H9 (cell line): Measurements from ENCODE around the gene RAMP3. TPM values are rescaled to one million over a fixed set of nuclear protein-coding genes. Genes with fewer than 3 reads are reported as not detected.
A peak's percentile ranks its signal among the peaks of the same experiment; 100 is the strongest.

ENCODE experiments used
- DNase-seq: peaks from one replicate; pipeline ENCODE4 v3.0.0-alpha.2; 2017
- H2AFZ ChIP-seq: one replicate; pipeline ENCODE4 v1.6.1; 2013; ENCODE audit warnings: mild to moderate bottlenecking, low read length, control low read depth, moderate library complexity
- H2AK5ac ChIP-seq: 2 replicates; pipeline ENCODE4 v1.6.1; 2013; ENCODE audit warnings: low read length, control low read depth, mixed read lengths; ENCODE audit not compliant: insufficient read length
- H2BK120ac ChIP-seq: one replicate; pipeline ENCODE4 v1.6.1; 2013; ENCODE audit warnings: low read depth, mild to moderate bottlenecking, low read length, control low read depth, inconsistent platforms; ENCODE audit not compliant: poor library complexity, severe bottlenecking
- H2BK12ac ChIP-seq: 2 replicates; pipeline ENCODE4 v1.6.1; 2013; ENCODE audit warnings: low read length, control low read depth, mixed read lengths, low read depth; ENCODE audit not compliant: insufficient read length
- H2BK15ac ChIP-seq: 2 replicates; pipeline ENCODE4 v1.6.1; 2013; ENCODE audit warnings: low read depth, low read length, control low read depth
- H2BK20ac ChIP-seq: one replicate; pipeline ENCODE4 v1.6.1; 2013; ENCODE audit warnings: low read depth, mild to moderate bottlenecking, low read length, control low read depth, inconsistent platforms; ENCODE audit not compliant: poor library complexity, severe bottlenecking
- H2BK5ac ChIP-seq: 2 replicates; pipeline ENCODE4 v1.6.1; 2013; ENCODE audit warnings: low read length, control low read depth, mixed read lengths; ENCODE audit not compliant: insufficient read length
- H3K14ac ChIP-seq: 2 replicates; pipeline ENCODE4 v1.6.1; 2013; ENCODE audit warnings: low read length, control low read depth; ENCODE audit not compliant: insufficient read depth
- H3K18ac ChIP-seq: 2 replicates; pipeline ENCODE4 v1.6.1; 2013; ENCODE audit warnings: low read depth, mild to moderate bottlenecking, mixed read lengths, low read length, control low read depth; ENCODE audit not compliant: insufficient read length
- H3K23ac ChIP-seq: 2 replicates; pipeline ENCODE4 v1.6.1; 2013; ENCODE audit warnings: low read length, control low read depth, mixed read lengths, low read depth; ENCODE audit not compliant: insufficient read length
- H3K23me2 ChIP-seq: 2 replicates; pipeline ENCODE4 v1.6.1; 2013; ENCODE audit warnings: low read depth, mild to moderate bottlenecking, mixed read lengths, low read length, control low read depth; ENCODE audit not compliant: insufficient read length, poor library complexity, severe bottlenecking
- H3K27ac ChIP-seq: 2 replicates; pipeline ENCODE4 v1.5.1; 2013; ENCODE audit warnings: low read length, control low read depth, mixed read lengths, low read depth; ENCODE audit not compliant: insufficient read length
- H3K27me3 ChIP-seq: 2 replicates; pipeline ENCODE4 v1.6.1; 2013; ENCODE audit warnings: low read length, control low read depth, inconsistent platforms; ENCODE audit not compliant: insufficient read depth
- H3K4ac ChIP-seq: 2 replicates; pipeline ENCODE4 v1.6.1; 2013; ENCODE audit warnings: low read depth, mild to moderate bottlenecking, control low read depth, inconsistent platforms, low read length, moderate library complexity
- H3K4me1 ChIP-seq: 2 replicates; pipeline ENCODE4 v1.6.1; 2013; ENCODE audit warnings: low read length, control low read depth, inconsistent platforms; ENCODE audit not compliant: insufficient read depth
- H3K4me2 ChIP-seq: 2 replicates; pipeline ENCODE4 v1.6.1; 2013; ENCODE audit warnings: low read length, control low read depth, mixed read lengths; ENCODE audit not compliant: insufficient read length, insufficient read depth
- H3K56ac ChIP-seq: 2 replicates; pipeline ENCODE4 v1.6.1; 2013; ENCODE audit warnings: low read depth, mild to moderate bottlenecking, mixed read lengths, low read length, control low read depth; ENCODE audit not compliant: insufficient read length
- H3K79me1 ChIP-seq: 2 replicates; pipeline ENCODE4 v1.6.1; 2013; ENCODE audit warnings: low read depth, mild to moderate bottlenecking, moderate library complexity, low read length, control low read depth, inconsistent platforms; ENCODE audit not compliant: insufficient read depth, poor library complexity, severe bottlenecking
- H3K79me2 ChIP-seq: 2 replicates; pipeline ENCODE4 v1.6.1; 2013; ENCODE audit warnings: low read length, control low read depth, inconsistent platforms; ENCODE audit not compliant: insufficient read depth
- H3K9ac ChIP-seq: 2 replicates; pipeline ENCODE4 v1.6.1; 2013; ENCODE audit warnings: low read length, control low read depth, mixed read lengths; ENCODE audit not compliant: insufficient read length; ENCODE audit errors: extremely low read depth
- H3K9me3 ChIP-seq: one replicate; pipeline ENCODE4 v1.6.1; 2013; ENCODE audit warnings: low read depth, low read length, inconsistent platforms; ENCODE audit not compliant: control insufficient read depth
- H3T11ph ChIP-seq: one replicate; pipeline ENCODE4 v1.6.1; 2013; ENCODE audit warnings: mild to moderate bottlenecking, low read length, control low read depth, inconsistent platforms
- H4K20me1 ChIP-seq: one replicate; pipeline ENCODE4 v1.6.1; 2013; ENCODE audit not compliant: control insufficient read depth, insufficient read length, insufficient read depth
- H4K5ac ChIP-seq: 2 replicates; pipeline ENCODE4 v1.6.1; 2013; ENCODE audit warnings: low read depth, mild to moderate bottlenecking, mixed read lengths, low read length, control low read depth; ENCODE audit not compliant: insufficient read length
- H4K8ac ChIP-seq: replicated peaks from 2 replicates; pipeline ENCODE4 v1.6.1; 2013; ENCODE audit warnings: low read length, control low read depth, mixed read lengths, low read depth; ENCODE audit not compliant: insufficient read length
- H4K91ac ChIP-seq: 2 replicates; pipeline ENCODE4 v1.6.1; 2013; ENCODE audit warnings: low read depth, mild to moderate bottlenecking, moderate library complexity, mixed read lengths, low read length, control low read depth; ENCODE audit not compliant: insufficient read length
- H3K27ac Mint-ChIP-seq, 3 experiments: 2 replicates in 2 of 3; 3 replicates in 1 of 3; pipeline ENCODE4 v1.8.0; 2020 to 2021; ENCODE audit warnings: mixed read lengths in 3 of 3, mild to moderate bottlenecking in 1 of 3, moderate library complexity in 1 of 3
- H3K27me3 Mint-ChIP-seq: 2 replicates; pipeline ENCODE4 v1.8.0; 2021; ENCODE audit warnings: low read depth, mild to moderate bottlenecking, moderate library complexity, mixed read lengths
- H3K36me3 Mint-ChIP-seq, 3 experiments: 2 replicates in 2 of 3; 3 replicates in 1 of 3; pipeline ENCODE4 v1.8.0; 2020 to 2021; ENCODE audit warnings: low read depth in 3 of 3, mixed read lengths in 3 of 3; ENCODE audit not compliant: insufficient read depth in 1 of 3
- H3K4me1 Mint-ChIP-seq, 2 experiments: 2 replicates each; pipeline ENCODE4 v1.8.0; 2020; ENCODE audit warnings: mixed read lengths in 2 of 2
- H3K4me3 Mint-ChIP-seq, 2 experiments: 2 replicates in 1 of 2; 3 replicates in 1 of 2; pipeline ENCODE4 v1.8.0; 2020 to 2021; ENCODE audit warnings: mild to moderate bottlenecking in 2 of 2, mixed read lengths in 2 of 2, moderate library complexity in 1 of 2
- H3K9me3 Mint-ChIP-seq, 2 experiments: 2 replicates in 1 of 2; 3 replicates in 1 of 2; pipeline ENCODE4 v1.8.0; 2020; ENCODE audit warnings: mild to moderate bottlenecking in 2 of 2, mixed read lengths in 2 of 2, moderate library complexity in 1 of 2
- CTCF ChIP-seq: fragments of 200-600 bp; sonication (generic); conservative IDR thresholded peaks from 3 replicates; pipeline ENCODE4 v1.8.0; 2021; ENCODE audit warnings: antibody characterized with exemption, mild to moderate bottlenecking
- WGBS: extraction: QIAGEN DNeasy Blood & Tissue Kit; methylation state at CpG from one replicate; pipeline ENCODE4 v1.1.7; 2013; ENCODE audit warnings: missing lambda C conversion rate, low lambda C conversion rate, mixed read lengths; ENCODE audit not compliant: insufficient read length; ENCODE audit errors: extremely low coverage; 5-methylcytosine and 5-hydroxymethylcytosine counted together
- total RNA-seq: library from RNA; stranded (reverse); gene quantifications from 2 replicates; pipeline ENCODE4 v1.2.1, GENCODE V29; 2021

The RAMP3 gene
- total RNA-seq, 1 experiment from 2014 or later: 0.63 TPM

- H3K18ac ChIP-seq: no peak overlapping the region
Measured at GRCh38 chr7:45221896-45222604, 64.5 kb downstream of the RAMP3 start.

More at GRCh38 chr7:45221896-45222604, 64.5 kb downstream of the RAMP3 start:
- Histone ChIP-seq H2BK20ac (no peak overlapping the region), H3K9me3 (no peaks in the 10 kb centered on the region), H2BK15ac (no peak overlapping the region), H3K14ac (no peak overlapping the region), H3K56ac (no peak overlapping the region), H2AK5ac (no peak overlapping the region), H3K4me1 (no peaks in the 10 kb centered on the region), H3K27me3 (no peaks in the 10 kb centered on the region), H3K79me2 (no peaks in the 10 kb centered on the region), H3K27ac (no peak overlapping the region), H3T11ph (no peak overlapping the region), H2AFZ (no peak overlapping the region), H4K20me1 (no peaks in the 10 kb centered on the region), H3K23me2 (no peaks in the 10 kb centered on the region), H4K91ac (no peak overlapping the region), H3K4ac (no peak overlapping the region), H2BK5ac (no peak overlapping the region), H3K79me1 (no peaks in the 10 kb centered on the region), H4K8ac (no peak overlapping the region), H3K4me2 (no peak overlapping the region), H2BK120ac (no peak overlapping the region), H2BK12ac (no peak overlapping the region), H4K5ac (no peak overlapping the region), H3K23ac (no peak overlapping the region), H3K9ac (no peak overlapping the region)
- Mint-ChIP-seq H3K36me3 (no peaks in the 10 kb centered on the region), H3K4me1 (peaks cover 12 to 31% of the 10 kb centered on the region in 2 experiments), H3K9me3 (no peaks in the 10 kb centered on the region), H3K4me3 (no peak overlapping the region), H3K27ac (no peak overlapping the region; a peak in 1 of 7 replicates), H3K27me3 (peaks cover 1% of the 10 kb centered on the region; the same call in 1 of the 2 replicates)
- TF ChIP-seq CTCF: no peak
- WGBS: no CpG with 5 or more reads among the region's 7 CpGs
- DNase-seq: peak; percentile 15
